Measurements from ENCODE around the gene ZNF445.
"Not testable (repeated sequence)": the region's sequence is repeated elsewhere in the genome, so short reads cannot be mapped to it uniquely, and the experiment has no call there.

Gene ZNF445

DNA sequence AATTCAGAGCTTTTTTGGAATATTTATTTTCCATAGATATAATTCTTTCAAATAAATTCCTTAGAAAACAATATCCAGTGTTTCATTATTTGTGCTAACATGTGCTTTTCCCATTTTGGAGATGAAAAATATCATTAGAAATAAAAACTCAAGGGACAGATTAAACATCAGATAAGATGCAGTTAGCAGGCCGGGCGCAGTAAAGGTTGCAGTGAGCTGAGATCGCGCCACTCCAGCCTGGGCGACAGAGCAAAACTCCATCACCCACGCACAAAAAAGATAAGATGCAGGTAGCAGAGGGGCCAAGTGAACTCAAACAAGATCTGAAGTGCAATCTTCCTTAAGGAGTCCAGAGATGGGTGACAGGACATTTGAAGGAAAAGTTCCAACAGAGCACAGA is 48.0 kb downstream of the ZNF445 start:
- no peak for FAIRE-seq

DNA sequence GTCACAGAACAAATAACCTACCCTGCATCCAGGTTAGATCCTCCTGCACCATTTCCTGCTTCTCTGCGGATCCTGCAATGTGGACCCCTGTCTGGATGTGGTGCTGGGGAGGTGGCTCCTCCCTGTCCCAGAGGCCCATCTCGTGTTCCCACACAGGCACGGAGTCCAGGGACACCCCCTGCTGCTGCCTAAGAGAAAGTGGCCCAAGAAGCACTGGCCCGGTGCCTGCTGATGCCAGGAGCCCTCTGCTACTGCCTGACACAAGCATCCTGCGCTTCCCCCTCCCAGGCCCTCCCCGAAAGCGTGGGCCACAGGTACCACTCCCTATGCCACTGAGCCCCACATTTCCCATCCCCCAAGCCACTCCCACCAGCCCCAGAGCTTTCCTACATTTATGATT is 48.6 kb downstream of the ZNF445 start:
- FAIRE-seq = no peak

DNA sequence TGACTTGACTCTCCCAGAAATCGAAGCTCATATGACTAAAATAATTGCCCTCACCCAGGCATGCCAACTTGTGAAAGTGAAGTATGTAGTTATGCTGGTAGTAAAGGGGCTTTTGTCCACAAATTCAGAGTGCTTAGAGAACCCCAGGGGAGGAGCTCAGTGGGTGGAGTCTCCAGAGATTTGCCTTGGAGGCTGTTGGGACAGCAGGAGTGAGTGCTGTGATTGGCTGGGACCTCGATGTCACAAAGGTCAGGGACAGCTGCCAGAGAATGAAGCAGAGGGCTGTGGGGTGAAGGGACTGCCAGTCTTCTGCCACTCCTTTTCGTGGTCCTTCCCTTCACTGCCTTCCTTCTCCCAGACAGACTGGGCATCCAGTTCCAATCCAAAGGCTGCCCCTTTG is 49.8 kb downstream of the ZNF445 start:
- FAIRE-seq = no peak

DNA sequence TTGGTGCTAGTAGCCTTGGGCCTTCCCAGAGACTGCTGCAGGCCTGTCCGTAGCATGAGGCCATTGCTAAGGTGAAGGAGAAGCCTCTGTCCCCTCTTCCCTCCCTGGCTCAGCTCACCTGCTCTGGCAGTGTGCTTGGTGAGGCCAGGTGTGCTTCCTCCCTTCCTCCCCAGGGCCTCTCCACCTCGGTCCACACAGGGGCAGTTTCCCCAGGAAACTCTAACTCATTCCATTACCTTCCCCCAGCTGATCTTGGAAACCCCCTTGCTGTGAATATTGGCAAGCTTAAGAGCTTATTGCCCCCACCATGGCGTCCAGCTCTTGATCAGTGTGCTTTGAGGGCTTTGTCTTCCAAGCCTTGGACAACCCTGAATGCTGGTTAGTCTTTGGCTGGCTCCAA is 52.7 kb downstream of the ZNF445 start:
- FAIRE-seq = no peak

DNA sequence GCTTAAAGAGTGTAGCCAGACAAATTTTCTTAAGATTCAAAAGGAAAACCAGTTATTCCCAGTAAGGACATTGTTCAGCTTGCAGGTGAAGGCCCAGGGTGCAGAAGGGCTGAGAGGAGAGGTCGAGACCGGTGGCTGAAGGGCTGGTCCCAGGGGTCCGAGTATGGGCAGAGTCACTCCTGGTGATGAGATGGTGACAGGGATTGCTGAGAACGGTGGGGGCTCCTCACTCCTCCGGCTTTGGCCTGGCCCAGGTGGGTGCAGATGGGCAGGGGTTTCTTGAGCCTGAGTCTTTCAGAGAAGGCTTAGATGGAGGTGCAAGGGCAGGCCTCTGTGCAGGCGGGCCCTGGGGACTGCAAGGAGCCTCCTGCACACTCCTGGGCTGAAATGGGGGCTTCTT is 56.2 kb downstream of the ZNF445 start:
- no peak for FAIRE-seq

DNA sequence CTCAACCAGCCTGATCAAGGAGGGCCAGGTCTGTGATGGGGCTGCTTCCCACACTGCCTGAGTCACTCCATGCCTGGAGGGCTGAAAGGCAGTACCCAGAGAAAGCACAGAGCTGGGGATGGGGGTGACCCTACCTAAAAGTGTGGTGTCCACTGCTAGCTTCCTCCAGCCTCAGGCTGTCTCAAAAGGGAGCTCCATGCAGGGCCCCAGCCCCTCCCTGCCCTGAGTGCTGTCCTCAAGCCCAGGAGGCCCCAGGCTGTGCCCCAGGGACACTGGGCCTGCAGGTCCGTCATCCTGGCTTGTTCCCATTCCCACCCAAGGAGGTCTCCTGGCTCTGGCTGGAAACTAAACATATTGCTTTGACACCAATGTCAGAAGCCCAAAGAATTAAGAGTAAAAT is 56.8 kb downstream of the ZNF445 start:
- FAIRE-seq = no peak

DNA sequence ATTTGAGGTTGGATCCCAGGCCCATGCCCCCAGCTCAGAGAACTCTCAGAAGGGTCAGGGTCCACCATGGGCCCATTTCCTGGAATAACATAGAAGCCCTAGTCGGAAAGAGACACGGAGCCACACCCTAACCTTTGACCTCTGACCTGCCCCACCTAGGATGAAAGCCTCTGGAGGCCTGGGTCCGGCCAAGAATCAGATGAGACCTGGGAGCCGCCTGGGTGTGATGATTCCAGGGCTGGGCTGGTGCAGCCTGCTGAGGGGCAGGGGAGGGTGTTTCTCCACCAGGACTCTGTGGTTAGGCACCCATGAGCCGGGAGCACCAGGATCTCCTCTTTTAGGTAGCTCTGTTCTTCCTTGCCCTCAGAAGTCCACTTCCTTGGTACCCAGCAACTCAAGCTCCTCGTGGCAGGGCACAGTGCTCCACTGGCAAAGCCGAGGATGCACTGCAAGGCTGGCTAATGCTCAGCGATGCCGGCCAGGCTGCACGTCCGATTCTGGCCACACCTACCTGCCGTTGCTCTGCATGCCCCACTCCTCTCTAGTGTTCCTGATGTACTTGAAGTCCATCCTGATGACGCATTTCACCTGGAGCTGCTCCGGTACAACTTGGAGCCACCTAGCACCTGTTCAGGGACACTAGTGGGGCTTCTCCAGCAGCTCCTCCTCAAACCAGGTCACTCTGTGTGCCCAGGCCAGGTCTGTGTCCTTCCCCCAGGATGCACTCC is 57.4 kb downstream of the ZNF445 start:
- no peak for FAIRE-seq

DNA sequence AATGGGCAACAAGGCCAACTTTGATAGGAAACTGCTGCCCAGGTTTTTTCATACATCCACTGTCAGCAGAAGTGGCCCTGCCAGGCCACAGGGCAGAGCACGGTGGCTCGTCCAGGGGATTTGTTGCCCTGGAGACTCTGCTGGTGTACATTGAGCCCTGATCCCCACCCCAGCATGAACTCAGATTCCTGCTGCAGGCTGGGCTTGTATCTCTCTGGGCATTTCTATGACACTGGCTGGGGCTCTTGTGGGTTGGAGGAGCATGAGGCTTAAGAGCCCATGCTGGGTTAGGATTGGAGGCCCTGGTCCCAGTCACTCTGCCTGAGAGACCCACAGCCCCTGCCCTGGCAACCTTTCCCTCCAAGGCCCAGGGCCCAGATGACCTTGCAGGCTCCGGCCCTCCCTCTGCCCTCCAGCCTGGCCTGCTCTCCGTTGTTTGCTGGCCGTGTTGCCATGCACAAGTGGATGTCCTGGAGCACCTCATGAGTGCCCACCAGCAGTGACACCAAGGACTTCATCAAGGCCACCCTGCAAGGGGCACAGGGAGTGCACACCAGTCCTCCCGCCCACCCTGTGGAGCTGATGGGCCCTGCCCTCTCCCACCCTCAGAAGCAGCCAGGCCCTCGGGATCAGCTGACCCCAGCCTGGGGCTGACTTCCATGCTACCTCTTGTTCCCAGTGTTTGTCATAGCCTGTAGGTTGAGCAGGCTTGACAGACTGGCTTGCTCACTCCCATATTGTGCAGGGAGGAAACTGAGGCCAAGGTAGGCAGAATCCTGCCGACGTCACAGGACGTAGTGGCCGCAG is 58.2 kb downstream of the ZNF445 start:
- no peak for FAIRE-seq

DNA sequence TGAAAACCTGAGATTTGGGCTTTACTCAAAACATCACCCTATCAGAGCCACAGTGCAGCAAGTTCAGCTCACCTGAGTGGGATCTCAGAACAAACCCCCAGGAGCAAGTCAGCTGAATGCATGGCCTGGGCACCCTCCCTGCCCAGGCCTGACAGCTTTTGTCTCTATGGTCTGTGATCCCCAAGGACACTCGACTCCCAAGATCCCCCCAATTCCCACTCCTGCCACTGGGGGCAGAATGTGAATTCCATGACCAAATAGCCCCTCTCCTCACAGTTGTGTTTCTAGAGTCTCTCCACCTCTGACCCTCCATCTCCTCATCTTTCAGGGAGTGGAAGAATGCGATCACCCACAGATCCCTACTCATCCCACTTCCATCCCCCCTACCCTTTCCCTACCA is 58.9 kb downstream of the ZNF445 start:
- FAIRE-seq = no peak

DNA sequence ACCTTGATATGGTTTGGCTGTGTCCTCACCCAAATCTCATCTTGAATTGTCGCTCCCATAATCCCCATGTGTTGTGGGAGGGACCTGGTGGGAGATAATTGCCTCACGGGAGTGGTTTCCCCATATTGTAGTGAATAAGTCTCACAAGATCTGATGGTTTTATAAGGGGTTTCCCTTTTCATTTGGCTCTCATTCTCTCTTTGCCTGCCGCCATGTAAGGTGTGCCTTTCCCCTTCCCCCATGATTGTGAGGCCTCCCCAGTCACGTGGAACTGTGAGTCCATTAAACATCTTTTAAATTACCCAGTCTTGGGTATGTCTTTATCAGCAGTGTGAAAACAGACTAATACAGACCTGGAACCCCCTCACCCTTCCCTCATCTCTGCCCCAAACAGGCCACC is 59.4 kb downstream of the ZNF445 start:
- FAIRE-seq = not testable (repeated sequence)

DNA sequence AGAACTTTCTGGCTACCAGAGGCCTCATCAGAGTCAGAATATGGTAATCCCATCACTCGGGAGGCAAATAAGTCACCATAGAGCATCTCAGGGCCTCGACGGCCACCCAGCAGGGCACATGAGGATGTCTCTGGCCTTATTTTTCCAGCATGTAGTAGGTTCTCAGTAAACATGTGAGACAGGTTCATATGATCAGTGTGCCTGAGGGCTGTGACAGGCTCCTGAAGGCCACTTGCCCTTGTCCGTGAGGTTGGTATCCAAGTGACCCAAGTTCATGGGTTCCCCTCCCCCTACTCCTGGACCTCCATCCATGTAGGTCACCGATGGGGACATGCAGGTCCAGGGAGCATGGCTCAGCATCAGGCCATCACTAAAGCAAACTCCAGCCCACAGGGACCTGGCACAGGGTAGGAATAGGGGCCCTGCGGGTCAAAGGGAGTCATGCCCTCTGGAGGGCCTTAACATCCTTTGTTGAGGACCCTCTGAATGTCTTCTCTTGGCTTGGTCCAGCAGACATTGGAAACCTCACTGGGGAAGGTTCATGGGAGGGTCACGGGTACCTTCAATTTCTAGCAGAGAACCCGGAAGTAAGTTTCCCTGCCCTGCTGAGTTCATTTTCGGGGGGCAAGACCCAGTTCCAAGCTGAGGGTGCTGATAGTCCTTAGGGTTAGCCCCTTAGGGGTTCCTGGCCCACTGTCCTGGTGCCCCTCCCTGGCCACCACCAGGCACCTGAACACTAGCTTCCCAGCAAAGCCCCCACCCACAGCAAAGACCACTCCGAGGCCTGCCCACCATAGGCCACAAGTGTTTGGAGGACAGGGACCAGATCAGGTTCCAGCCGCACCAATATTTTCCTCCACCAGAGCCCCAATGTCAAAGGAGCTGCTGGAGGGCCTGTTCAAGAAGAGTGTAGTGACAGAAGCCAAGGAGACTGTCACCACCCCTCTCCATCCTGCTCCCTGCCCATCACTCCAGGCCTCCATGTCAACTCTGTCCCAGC is 61.1 kb downstream of the ZNF445 start:
- no peak for FAIRE-seq

DNA sequence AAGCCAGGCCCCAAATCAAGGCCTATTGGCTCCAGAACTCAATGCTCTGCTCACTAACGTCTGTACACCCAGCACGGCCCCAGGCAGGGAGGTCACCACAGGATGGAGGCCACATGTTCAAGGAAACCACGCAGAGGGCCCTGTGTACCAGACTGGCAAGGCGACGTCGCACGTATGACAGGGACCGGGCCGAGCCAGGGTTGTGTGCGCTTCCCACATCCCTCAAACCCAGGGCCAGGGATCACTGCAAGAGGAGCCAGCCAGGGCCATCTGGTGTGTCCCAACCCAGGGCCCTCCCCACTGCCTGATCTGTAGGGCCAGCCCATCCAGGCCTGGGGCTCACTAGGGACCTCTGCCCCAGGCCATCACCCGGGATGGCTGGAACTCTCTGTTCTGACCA is 62.0 kb downstream of the ZNF445 start:
- no peak for FAIRE-seq

DNA sequence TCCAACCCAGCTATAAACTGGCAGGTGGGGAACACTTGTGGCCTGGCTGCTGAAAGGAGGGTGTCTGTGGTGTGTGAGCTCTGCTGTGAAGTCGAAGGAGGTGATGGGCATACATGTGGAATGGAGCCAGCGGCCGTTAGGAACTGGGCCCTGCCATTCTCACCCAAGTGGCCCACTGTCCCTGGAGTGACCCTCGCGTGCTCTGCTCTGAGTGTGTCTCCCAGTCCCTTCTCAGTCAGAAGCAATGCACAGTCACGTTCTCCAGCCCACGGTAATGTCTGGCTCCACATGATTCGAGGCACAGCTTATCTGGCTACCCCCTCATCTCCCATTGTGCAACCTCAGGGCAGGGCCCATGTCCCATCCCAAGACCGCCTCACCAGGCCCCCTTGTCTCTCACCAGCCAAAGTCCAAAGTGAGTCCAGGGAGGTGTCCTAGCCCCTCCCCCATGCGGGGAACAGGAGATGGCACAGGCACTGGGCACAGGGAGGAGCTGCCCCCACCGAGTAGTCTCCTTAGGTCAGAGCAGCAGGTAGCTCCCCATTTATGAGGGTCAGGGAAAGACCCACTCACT is 62.9 kb downstream of the ZNF445 start:
- FAIRE-seq = no peak

DNA sequence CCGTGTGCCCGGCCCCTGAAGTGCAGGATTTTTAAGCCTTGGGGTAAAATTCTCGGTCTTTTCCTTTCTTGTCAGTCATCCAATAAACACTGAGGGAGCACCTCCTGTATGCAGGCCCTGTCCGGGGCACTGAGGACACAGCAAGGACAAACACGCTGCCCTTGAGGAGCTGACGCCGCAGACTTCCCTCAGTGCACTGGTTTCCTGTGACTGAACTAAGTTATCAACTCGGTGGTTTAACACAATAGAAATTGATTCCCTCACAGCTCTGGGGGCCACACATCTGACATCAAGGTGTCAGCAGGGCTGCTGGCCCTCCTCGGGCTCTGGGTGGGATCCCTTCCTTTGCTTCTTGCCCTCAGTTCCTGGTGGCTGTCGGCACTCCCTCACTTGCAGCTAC is 65.1 kb downstream of the ZNF445 start:
- no peak for FAIRE-seq

DNA sequence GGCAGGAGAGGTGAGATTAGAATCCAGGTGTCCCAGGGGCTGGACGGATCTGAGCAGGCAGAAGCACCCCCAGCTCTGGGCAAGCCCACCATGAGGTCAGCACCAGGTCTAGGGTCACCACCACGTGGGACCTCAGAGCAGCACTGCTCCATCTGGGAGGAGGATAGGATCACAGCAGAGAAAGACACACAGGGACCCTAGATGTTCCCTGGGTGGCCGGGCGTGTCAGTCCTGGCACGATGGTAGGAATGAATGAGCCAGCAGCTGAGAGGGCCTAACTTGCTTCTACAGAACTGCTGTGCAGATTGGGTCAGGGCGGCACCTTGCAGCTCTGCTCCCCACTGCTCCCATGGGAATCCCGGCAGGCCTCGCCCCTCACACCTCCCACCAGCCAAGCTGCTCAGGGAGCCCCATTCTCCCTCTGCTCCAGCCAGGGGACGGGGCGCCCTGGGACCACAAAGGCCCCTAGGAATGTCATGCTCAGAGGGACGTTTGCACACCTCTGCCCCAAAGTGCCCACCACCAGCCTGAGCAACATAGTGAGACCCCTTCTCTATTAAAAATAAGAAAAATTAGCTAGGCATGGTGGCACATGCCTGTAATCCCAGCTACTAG is 66.3 kb downstream of the ZNF445 start:
- FAIRE-seq = no peak

DNA sequence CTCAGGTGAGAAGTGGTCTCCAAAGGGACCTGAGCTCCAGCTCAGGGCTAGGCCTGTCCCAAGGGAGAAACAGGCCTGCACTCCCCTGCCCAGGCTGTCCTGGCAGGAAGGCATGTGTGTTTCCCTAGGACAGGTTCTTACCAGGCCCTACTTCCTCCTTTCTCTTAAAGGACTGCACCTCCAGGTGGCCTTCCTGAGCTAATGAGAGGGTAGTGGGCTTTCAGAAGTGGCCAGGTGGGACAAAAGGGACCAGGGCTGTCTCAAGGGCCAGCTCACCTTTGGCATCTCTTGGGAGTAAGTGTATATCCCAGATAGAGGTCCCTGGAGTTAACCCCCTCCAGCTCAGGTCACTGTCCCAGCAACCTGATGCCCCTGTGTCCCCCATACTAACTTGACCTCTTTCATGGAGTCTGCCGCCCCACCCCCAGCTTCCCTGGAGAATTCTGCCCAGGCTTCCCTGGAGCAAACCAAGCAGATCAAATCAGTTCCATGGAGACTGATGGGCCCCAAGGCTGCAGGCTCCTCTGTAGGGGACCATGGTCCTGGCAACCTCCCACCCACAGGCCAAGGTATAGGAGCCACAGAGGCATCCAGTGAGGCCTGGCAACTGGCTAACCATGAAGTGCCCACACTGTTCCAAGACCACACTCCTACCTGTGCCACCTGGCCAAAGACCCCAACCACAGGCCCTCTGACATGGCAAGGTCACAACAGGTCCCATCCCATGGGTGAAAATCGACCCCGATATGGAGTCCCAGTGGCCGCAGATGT is 67.6 kb downstream of the ZNF445 start:
- no peak for FAIRE-seq

DNA sequence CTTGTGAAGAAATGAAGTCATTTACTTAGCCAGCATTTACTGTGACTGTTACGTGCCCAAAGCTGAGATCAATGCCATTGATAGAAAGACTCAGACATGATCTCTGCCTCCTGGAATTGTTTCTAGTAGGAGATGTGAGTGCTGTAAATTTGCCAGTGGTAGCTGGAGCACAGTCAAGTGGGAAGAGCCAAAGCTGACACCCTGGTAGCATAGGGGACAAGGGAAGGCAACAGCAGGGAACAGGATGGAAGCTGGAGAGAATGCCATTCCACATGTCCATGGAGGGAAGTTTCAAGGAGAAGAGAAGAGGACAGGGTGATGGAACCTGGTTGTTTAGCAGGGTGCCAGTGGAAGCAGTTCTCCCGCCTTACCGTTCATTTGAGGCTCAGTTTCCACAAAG is 74.9 kb downstream of the ZNF445 start:
- no peak for FAIRE-seq

DNA sequence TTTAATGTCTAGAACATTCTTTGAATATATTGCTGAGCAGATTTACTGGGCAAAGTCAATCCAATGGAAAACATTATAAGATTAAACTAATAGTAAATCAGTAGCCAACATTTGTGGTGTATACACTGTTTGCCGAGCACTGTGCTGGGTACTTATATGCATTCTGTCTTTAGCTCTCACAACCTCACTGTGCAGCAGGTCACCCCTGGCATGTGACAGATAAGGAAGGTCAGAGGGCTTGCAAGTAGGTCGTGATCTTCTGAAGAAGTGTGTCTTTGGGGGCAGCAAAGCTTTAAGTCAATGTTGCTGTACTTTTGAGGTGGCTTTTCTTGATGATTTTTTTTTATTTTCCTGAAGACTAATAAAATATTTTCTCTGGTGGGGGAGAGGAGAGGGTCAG is 76.7 kb downstream of the ZNF445 start:
- no peak for FAIRE-seq

DNA sequence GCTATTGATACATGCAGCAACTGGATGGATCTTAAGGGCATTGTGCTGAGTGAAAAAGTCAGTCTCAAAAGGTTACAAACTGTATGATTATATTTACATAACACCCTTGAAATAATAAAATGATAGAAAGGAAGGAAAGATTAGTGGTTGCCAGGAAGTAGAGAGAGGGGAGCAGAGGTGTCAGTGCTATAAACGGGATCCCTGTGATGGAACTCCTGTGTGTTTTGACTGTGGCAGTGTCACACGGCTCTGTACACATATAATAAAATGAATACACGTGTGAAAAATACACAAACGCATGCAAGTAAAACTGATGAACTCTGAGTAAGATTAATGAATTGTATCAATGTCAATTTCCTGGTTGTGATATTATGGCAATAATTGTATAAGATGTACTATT is 78.6 kb downstream of the ZNF445 start:
- FAIRE-seq = no peak

DNA sequence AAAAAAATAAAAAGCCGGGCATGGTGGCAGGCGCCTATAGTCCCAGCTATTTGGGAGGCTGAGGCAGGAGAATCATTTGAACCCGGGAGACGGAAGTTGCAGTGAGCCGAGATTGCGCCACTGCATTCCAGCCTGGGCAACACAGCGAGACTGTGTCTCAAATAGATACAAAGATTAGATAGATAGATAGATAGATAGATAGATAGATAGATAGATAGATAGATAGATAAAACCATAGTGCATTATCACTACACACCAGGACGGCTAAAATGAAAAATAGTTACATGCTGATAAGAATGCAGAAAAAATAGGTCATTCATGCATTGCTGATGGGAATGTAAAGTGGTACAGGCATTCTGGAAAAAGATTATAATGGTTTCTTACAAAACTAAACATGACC is 79.2 kb downstream of the ZNF445 start:
- not testable (repeated sequence) for FAIRE-seq
